Measurements from ENCODE around the gene SST.

SST gene

DNA sequence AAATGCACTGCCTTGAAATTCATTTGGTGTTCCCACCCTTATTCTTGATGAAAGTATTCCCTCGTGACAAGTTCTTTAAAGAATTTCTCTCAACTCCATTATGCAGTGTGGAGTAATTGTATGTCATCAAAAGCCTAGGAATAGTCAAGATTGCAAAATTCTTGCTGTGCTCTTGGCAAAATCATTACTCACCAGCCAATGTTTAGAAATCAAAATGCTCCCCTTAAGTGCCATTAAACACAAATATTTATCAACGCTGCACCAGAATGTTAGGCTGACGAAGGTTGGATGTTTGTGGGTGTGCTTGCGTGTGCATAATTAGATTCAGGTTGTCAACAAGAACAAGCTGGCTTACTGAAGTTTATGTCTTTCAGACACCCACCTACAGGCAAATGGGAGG is 40.5 kb downstream of the SST start:
- DNase-seq (ENCODE audit: low read depth in 2 of 2) = no peak

DNA sequence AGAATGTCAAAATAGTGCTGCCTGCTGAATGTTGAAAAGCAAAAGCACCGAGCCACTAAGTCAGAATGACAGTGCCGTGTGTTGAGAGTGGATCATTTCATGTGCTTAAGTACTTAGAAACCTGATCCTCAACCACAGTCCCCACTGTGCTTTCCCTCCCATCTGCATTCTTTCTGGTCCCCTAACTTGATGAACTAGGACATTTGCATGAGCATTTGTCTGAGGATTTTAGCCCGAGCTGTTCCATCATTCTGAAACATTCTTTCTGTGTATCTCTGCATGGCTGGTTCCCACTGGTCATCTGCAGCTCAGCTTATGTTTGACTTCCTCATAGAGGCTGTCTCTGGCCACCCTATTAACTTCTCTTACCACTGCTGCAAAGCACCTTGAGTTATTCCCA is 42.0 kb downstream of the SST start:
- no peak for DNase-seq (ENCODE audit: low read depth in 2 of 2)

DNA sequence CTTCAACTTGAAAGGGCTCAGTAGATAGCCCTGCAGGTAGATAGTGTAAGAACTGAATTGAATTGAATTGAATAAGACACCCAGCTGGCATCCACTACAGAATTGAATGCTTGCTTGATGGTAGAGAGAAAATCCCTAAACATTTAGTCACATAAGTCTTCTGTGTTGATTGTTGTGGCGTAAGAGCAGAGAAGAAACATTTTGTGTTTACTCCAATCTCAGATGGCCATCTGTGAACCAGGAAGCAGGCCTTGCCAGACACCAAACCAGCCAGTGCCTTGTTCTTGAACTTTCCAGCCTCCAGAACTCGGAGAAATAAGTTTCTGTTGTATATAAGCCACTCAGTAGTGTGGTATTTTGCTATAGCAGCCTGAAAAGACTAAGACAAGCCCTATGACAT is 43.6 kb downstream of the SST start:
- DNase-seq (ENCODE audit: low read depth in 2 of 2) = no peak

DNA sequence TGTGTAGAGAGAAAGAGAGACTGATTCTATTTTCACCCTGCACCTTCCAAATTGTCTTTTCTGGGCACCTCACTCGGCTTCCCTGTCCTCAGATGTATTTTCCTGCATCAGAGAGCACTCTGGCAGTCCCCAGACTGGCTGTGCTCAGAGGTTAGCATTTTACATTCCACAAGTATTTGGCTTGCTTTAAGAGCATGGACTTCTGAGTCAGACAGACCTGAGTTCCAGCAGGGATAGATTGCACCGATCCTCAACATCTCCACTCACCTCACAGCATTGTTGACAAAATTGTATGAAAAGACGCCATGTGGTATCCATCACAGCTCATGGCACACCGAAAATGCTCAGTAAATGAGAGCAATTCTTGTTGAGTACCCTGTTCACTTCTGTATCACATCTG is 45.6 kb downstream of the SST start:
- no peak for DNase-seq (ENCODE audit: low read depth in 2 of 2)

DNA sequence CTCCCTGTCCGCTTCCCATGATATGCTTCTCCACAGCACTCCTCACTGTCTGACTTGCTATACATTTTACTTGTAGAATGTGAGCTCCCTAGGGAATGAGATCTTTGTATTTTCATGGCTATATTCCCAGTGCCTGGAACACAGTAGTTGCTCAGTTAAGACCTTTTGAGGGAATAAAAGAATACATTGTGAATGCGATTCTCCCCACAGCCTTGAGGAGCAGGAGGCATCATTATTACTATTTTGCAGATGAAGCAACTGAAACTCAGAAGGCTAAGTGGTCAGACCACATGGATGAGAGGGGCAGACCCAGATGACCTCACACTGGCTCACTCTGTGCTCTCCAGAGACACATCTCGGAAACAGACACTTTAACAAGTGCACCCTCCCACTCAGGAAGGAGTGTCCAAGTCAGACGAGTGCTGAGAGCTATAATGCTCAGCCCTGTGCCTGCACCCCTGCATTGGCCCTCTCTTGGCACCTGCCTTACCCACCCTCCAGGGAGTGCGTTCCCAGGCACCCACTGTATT is 46.8 kb downstream of the SST start:
- DNase-seq (ENCODE audit: low read depth in 2 of 2) = no peak

DNA sequence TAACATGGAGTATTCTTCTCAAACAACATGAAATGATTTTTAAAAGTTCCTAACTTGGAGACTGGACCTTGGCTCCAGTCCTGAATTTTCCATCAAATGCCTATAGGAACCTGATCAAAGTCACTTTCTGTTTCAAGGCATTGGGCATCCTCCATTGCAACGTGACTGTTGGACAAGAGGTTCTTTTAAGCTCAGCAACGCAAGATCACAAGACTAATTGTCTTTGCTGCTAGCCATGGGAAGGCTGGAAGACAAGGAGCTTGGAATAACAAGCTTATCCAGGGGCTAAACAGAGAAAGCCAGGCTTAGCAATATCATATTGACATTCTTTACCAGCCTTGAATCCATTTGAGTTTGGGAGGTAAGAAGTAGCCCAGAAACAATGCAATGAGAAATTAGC is 48.3 kb downstream of the SST start:
- no peak for DNase-seq (ENCODE audit: low read depth in 2 of 2)

DNA sequence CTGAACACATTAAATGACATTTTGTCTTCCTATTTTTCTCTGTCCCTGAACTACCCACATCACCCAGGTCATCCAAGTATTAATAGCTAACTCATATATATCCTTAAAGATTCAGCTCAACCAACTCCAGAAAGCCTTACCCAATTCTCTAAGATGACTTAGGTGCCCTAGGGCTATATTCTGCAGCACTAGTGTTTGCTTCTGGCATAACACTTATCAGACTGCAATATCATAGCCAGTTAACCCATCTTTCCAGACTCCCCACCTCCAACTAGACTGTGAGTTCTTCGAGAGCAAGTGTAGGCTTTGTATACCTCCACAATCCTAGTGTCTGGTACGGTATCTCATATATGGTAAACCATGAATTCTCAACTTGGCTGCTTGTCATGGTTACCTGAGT is 50.7 kb downstream of the SST start:
- DNase-seq (ENCODE audit: low read depth in 2 of 2) = no peak

Data from stimulated activated CD4-positive, alpha-beta T cell treated with anti-CD3 and anti-CD28 coated beads, Interleukin-12 subunit alpha, Interleukin-12 subunit beta, amount 100 ng/mL, for 24 hours (primary cell).